ENCODE measurements around the gene AKIRIN1.
"Not testable (repeated sequence)": the region's sequence is repeated elsewhere in the genome, so short reads cannot be mapped to it uniquely, and the experiment has no call there.

Gene AKIRIN1, protein sequence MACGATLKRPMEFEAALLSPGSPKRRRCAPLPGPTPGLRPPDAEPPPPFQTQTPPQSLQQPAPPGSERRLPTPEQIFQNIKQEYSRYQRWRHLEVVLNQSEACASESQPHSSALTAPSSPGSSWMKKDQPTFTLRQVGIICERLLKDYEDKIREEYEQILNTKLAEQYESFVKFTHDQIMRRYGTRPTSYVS

DNA sequence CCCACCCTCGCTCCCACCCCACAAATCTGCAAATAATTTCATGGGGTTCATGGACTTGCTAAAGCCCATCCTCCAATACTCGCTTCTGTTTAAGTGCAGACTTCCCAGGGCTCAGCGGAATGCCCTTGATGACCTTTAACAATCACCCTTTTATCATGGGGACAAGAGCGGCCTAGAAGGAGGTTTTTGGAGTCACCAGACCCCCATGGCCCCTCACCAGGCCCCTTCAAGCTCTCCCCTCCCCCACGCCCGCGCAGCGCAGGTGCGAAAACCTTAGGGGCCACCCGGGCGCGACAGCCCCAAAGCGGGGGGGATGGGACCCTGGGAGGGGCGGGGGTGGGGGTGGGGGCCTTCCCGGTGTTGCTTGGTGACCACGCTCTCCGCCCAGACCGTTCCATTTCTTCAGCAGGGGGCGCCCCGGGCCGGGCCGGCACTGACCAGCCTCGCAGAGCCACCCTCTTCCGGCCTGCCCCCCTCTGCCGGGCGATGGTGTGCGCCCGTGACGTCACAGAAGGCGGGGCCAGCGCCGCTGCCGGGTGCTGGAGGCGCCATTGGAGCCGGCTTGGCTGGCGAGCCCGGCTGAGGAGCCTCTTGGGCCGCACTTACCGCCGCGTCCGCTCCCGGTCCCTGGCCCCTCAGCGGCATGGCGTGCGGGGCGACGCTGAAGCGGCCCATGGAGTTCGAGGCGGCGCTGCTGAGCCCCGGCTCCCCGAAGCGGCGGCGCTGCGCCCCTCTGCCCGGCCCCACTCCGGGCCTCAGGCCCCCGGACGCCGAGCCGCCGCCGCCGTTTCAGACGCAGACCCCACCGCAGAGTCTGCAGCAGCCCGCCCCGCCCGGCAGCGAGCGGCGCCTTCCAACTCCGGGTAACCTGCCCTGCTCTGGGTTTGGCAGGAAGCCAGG lies at the start of gene AKIRIN1:
AKIRIN1 (plus strand) TSS at position 539 of the 900 bp plus-strand sequence; CDS start at position 644, 105 bp downstream.
- in situ Hi-C loops (cut with HindIII; ENCODE audit: low sequenced_read_pairs): no loop called here

DNA sequence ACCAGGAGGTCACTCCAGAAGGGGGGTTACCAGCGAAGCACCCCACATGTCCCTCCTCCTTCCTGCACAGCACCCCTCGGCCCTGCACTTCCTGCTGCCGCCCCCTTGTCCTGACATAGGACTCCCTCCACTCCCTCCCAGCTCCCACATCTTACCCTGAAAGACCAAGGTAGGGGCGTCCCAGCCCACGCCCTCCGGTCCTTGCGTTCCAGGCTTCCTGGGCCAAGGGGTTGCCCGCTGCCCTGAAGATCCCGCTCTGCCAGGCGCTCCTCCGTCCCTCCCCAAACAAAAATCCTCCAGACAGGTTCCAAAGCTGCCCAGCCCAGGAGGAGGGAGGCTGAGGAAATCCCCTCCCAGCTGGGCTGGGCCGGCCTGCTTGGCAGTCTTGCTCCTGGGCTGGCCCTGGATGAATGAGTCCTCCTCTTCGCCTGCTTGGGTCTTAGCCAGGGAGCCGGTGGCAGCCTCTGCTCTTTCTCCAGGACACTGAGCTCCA lies 49.5 kb upstream of the AKIRIN1 start, which contains the start of gene RHBDL2:
RHBDL2 (minus strand) TSS at position 304 of the 493 bp plus-strand sequence. CDS start 22,618 bp downstream, outside the sequence.
- in situ Hi-C loops (cut with HindIII; ENCODE audit: low sequenced_read_pairs): no loop called here

DNA sequence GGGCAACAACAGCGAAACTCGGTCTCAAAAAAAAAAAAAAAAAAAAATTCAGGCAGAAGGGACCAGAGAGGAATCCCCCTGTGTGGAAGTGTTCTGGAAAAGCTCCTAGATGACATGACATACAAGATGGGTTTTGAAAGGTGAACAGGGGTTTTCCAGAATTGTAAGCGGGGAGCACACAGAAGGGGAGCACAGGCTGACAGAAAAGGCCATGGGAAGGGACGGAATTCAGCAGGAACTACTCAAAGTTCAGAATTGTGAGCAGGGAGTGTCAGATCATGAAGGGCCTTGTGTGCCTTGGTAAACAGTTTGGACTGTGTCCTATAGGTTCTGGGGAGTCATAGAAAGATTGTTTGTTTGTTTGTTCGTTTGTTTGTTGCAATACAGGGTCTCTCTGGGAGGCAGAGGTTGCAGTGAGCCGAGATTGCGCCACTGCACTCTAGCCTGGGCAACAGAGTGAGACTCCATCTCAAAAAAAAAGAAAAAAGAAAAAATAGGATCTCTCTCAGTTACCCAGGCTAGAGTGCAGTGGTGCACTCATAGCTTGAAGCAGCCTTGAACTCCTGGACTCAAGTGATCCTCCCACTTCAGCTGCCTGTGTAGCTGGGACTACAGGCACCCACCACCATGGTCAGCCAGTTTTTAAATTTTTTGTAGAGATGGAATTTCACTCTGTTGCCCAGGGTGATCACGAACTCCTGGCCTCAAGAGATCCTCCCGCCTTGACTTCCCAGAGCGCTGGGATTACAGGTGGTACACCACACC lies 48.2 kb upstream of the AKIRIN1 start:
- in situ Hi-C loops (cut with HindIII; ENCODE audit: low sequenced_read_pairs): no loop called here

DNA sequence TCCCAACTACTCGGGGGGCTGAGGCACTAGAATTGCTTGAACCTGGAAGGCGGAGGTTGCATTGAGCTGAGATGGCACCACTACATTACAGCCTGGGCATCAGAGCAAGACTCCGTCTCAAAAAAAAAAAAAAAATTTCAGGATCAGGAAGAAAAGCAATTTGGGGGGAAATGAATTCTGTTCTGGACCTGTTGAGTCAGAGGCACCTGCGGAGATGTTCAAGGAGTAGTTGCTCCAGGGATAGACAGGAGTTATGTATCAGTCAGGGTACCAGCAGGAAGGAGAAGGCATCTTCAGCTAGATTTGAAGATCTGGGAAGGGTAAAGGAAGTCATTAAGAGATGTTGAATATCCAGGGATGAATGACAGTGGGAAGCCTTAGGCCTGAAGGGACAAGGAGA lies 46.5 kb upstream of the AKIRIN1 start:
- in situ Hi-C loops (cut with HindIII; ENCODE audit: low sequenced_read_pairs): no loop called here

DNA sequence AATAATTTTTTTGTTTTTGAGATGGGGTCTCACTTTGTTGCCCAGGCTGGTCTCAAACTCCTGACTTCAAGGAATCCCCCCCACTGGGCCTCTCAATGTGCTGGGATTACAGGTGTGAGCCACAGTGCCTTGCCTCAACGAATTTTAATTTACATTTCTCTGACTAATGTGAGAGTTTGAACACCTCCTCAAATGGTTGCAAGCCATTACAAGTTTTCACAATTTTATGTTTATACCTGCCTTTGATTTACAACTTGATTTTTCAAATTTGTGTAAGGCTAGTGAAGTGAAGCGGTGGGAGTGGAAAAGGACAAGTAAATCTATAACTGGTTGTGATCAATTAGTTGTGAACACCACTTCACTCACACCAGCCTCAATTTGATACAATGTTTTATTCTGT lies 40.5 kb upstream of the AKIRIN1 start:
- in situ Hi-C loops (cut with HindIII; ENCODE audit: low sequenced_read_pairs): no loop called here

DNA sequence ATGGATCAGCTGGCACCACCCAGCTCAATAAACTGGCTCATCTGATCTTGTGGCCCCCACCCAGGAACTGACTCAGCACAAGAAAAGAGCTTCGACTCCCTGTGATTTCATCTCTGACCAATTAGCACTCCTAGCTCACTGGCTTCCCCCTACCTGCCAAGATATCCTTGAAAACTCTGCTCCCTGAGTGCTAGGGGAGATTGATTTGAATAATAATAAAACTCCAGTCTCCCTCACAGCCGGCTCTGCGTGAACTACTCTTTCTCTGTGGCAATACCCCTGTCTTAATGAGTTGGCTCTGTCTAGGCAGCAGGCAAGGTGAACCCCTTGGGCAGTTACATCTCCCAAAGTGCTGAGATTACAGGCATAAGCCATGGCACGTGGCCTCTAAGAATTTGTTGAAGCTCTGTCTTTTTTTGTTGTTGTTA lies 37.6 kb upstream of the AKIRIN1 start:
- in situ Hi-C loops (cut with HindIII; ENCODE audit: low sequenced_read_pairs): no loop called here

DNA sequence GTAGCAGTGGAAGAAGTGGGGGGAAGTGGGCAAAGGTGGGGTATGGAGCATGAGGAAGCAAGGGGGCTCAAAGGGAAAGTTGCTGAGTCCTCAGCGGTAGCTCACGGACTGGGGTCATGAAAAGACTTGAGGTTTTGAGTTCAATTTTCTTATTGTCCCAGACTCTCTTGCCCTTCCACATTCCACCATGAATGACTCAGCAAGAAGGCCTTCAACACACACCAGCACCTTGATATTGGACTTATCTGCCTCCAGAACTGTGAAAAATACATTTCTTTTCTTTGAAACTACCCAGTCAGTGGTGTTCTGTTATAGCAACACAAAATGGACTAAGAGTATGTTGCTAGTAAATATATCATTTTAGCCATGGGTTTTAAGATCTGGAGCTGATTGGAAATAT lies 32.1 kb upstream of the AKIRIN1 start:
- in situ Hi-C loops (cut with HindIII; ENCODE audit: low sequenced_read_pairs): no loop called here

DNA sequence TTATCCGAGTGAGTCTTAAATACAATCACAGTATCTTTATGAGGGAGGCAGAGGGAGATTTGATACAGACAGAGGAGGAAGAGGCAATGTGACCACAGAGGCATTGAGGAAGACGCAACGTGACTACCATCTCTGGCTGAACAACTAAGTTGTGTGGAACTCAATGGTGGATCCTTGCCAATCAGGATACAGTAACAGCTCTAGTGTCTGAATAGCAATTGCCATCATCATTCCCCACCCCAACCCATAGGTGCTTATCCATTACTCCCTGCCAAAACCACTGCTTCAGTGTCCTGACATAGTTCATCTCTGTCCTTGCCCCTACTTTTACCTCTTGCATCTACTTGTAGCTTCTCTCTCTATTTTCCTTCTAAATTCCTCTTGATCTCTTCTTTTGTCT lies 29.0 kb upstream of the AKIRIN1 start:
- in situ Hi-C loops (cut with HindIII; ENCODE audit: low sequenced_read_pairs): no loop called here

DNA sequence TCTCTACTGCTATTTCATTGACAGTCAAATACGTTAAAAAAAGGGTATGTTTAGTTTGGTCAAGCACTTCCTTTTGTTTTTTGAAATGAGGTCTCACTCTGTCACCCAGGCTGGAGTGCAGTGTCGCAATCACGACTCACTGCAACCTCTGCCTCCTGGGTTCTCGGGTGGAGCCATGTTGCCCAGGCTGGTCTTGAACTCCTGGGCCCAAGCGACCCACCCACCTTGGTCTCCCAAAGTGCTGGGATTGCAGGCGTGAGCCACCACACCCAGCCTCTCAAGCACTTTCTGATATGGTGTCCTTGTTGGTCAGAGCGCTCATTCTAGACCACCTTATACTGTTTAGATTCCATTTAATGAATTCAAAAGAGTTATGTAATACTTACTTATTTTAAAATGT lies 28.5 kb upstream of the AKIRIN1 start:
- in situ Hi-C loops (cut with HindIII; ENCODE audit: low sequenced_read_pairs): no loop called here

DNA sequence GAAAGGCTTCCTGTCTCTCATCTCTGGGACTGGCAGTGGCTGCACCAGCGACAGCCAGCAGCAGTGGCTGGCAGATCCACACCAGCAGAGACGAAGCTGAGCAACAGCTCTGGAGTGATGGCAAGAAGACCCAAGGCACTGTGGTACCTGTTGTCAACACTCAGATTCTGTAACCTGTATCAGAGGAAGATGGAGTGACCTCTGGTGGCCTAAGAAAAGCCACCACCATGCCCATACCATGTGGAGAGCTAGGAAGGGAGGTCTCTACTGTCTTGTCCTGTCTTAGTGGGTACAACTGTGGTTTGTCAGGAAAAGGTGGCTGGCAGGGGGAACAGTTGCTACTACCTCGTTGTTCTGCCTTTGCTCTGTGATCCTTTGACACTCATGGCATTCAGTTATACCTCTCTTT lies 26.9 kb upstream of the AKIRIN1 start:
- in situ Hi-C loops (cut with HindIII; ENCODE audit: low sequenced_read_pairs): no loop called here

DNA sequence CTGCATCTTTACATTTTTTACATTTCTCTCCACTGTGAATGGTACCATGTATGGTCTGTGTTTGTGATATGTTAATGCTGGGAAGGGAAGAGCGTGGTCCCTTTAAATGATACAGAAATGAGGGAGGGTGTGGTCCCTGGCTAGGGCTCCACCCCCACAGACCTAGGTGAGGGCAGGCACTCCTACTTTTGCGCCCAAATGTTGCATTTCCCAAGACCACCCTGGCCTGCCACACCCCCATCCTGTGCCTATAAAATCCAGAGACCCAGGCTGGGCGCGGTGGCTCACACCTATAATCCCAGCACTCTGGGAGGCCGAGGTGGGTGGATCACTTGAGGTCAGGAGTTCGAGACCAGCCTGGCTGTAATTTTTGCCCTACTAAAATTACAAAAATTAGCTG lies 17.9 kb upstream of the AKIRIN1 start:
- in situ Hi-C loops (cut with HindIII; ENCODE audit: low sequenced_read_pairs): not testable (repeated sequence)

DNA sequence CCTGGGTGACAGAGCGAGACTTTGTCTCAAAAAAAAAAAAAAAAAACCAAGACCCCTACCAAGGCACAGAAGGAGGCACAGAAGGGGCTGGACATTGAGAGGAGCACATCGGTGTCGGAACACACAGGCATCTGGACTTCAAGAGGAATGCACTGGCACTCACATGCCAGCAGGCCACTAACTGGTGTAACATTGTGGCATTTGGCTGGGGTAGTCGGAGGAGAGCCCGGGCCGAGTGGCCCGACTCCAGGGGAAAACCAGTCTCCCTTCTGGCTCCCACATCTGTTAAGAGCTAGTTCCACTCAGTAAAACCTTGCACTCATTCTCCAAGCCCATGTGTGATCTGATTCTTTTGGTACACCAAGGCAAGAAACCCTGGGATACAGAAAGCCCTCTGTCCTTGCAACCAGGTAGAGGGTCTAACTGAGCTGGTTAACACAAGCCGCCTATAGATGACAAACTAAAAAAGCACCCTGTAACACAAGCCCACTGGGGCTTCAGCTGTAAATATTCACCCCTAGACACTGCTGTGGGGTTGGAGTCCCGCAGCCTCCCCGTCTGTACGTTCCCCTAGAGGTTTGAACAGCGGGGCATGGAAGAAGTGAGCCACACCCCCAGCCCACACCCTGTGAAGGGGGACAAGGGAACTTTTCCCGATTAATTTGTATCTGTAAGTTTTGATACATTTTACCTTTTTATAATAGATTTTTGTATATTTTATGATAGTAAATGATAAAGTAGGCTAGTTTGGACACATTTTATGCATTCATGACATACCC lies 17.2 kb upstream of the AKIRIN1 start:
- in situ Hi-C loops (cut with HindIII; ENCODE audit: low sequenced_read_pairs): no loop called here

DNA sequence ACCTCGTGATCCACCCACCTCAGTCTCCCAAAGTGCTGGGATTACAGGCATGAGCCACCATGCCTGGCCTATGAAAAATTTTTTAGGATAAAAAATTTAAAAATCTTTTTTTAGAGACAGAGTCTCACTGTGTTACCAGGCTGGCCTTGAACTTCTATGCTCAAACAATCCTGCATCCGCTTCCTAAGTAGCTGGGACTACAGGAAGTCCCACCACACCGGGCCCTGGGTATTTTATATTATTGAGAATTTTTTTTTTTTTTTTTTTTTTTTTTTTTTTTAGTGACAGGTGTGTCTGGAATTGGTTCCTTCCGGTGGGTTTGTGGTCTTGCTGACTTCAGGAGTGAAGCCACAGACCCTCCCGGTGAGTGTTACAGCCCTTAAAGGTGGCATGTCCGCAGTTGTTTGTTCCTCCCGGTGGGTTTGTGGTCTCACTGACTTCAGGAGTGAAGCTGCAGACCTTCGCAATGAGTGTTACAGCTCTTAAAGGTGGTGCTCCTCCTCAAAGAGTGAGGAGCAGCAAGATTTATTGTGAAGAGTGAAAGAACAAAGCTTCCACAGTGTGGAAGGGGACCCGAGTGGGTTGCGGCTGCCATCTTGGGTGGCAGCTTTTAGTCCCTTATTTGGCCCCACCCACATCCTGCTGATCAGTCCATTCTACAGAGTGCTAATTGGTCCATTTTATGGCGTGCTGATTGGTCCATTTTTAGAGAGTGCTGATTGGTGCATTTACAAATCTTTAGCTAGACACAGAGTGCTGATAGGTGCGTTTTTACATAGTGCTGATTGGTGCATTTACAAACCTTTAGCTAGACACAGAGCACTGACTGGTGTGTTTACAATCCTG lies 13.5 kb upstream of the AKIRIN1 start:
- in situ Hi-C loops (cut with HindIII; ENCODE audit: low sequenced_read_pairs): not testable (repeated sequence)

DNA sequence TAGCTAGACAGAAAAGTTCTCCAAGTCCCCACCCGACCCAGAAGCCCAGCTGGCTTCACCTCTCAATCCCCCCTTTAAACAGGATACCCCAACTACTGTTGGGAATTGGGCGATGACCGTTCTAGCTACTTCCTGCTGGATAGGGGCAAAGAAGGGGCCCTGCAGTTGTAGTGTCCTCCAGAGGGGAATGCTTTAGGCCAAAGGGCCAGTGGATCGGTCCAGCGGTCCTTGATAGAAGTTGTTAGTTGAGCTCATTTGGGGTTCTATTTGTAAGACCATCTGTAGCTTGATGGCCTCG lies 12.9 kb upstream of the AKIRIN1 start:
- in situ Hi-C loops (cut with HindIII; ENCODE audit: low sequenced_read_pairs): not testable (repeated sequence)

DNA sequence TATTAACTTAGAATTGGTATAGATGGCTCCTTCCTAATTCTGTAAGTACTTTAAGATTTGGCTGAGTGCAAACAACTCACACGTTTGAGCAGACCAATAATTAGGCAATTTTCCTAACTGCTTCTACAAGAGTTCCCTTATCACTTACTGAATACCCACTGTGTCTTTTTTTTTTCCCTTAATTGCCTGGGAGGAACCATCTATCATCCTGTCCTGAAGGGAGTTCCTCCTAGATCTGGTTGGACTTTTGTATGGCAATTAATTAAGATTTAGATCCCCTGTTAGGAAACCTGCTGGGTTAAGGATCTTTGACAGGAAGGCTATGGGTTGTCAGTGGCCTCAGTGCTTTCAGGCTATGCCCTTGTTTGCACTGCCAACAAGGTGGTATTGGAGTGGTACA lies 11.7 kb upstream of the AKIRIN1 start:
- in situ Hi-C loops (cut with HindIII; ENCODE audit: low sequenced_read_pairs): not testable (repeated sequence)

DNA sequence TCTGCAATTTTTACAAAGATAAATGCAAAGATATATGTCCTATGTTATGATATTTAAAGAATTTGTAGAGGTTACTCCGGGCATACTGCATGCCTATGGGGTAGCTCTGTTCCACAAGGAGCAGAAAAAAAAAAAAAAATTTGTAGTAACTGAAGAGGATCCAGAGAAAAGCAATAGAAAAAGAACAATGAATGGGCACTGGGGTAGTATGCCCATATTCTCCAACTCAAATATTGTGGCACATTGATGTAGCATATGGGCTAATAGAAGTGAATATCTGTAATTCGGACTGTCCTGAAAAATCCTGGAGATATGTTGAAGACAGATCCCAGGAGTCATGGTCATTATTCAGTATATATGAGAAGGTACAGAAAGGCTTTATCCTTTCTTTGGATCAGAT lies 1.1 kb upstream of the AKIRIN1 start:
- in situ Hi-C loops (cut with HindIII; ENCODE audit: low sequenced_read_pairs): no loop called here

DNA sequence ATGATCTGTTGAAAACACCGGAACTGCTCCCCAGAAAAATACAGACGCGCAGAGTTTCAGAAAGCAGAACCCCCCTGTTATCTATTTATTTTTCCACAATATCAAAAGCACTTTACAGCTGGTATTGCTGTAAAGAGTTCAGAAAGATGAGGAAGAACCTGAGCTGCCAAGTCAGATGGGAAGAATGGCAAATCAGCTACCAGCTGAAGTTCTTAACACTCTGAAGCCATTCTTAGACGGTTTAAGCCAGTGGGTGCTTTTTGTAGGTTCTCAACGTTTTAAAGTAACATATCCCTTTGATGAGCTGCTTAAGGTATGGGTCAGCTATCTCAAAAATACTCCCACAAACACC lies 714 bp upstream of the AKIRIN1 start:
- in situ Hi-C loops (cut with HindIII; ENCODE audit: low sequenced_read_pairs): no loop called here

DNA sequence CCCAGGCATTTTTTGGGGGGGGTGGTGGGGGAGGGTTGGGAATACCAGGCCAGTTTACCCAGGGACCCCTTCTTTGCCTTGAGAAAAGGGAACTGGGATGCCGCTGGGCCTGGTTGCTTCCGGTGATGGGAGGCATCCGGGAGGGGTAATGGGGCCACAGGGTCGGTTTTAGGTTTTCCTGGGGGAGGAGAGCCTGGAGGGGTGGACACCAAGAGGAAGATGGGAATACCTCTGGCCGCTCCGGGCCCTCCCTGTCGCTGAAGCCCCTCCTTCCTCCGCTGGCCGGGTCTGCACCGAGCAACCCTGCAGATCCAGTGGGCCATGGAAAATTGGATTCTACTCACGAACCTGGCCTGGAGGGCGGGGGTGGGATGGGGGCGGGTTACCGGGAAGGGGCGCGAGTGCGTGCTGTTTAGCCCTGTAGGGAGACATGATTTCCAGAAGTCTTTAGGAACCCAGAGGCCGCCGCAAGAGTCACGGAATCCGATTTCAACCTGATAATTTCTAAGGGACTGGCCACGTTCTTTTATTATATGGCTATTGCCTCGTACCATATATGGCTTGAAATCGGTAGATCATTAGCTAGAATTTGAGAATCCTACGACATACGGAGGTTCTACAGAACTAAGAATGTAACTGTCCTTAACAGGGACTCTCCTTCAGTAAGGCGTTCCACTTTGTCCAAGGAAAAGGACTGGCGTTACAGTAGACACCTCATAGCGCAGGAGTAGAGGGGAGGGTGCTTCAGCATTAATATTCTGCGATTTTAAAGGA lies 749 bp downstream of the AKIRIN1 start:
- in situ Hi-C loops (cut with HindIII; ENCODE audit: low sequenced_read_pairs): no loop called here

Data from DLD1 (cell line).